ENCODE results near the gene SCYL3. TPM values are rescaled to one million over a fixed set of nuclear protein-coding genes. Genes with fewer than 3 reads are reported as not detected.

The SCYL3 gene
- total RNA-seq, 1 experiment from 2014 or later: 3.6 TPM

DNA sequence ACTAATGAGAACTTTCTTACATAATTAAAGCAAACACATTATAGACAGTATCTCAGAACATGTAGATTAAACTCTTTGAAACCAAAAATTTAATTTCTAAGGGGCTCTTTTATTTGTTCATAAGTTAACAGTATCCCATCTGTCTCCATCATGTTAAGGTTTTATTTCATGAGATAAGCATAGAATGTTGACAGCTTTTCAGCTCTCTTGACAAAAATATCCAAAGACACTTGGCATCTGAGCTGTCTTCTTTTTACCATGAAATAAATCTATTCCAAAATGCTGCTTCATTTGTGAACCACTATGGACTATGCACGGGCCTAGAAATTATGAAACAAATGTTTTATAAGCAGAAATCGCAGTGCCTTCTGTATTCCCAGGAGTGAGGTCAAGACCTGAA is 45.2 kb downstream of the SCYL3 start:
- no TSS peak for BruUV-seq (replicated peaks)
- Histone ChIP-seq H3K4me1 (ENCODE audit: insufficient read depth, low read length) (no peaks in the 10 kb centered on the region), H3K9ac (ENCODE audit: low read length) (no peak overlapping the region), H3K4me2 (ENCODE audit: low read length) (no peak overlapping the region), H3K36me3 (ENCODE audit: low read depth, low read length) (peaks cover 23% of the 10 kb centered on the region), H2AFZ (ENCODE audit: low read length) (no peak overlapping the region), H3K9me3 (ENCODE audit: low read length) (no peaks in the 10 kb centered on the region), H3K79me2 (ENCODE audit: low read length) (no peaks in the 10 kb centered on the region), H3K27me3 (ENCODE audit: low read length) (no peaks in the 10 kb centered on the region), H3K27ac (ENCODE audit: low read length) (no peak overlapping the region), H3K4me3 (ENCODE audit: low read length) (no peak overlapping the region), H3K9me2 (replicated peaks; ENCODE audit: low read length) (no peaks in the 10 kb centered on the region), H3F3A (ENCODE audit: low read length, unreplicated experiment) (no peaks in the 10 kb centered on the region), H4K20me1 (ENCODE audit: low read length) (no peaks in the 10 kb centered on the region)
- DNase-seq (no peak), ATAC-seq (no peak)
- CTCF ChIA-PET: no interaction called here
- intact Hi-C loops (cut with micrococcal nuclease): loop anchor here (5.0 kb wide), 1 partner anchor 44 kb away; the partner anchor contains the start of gene SCYL3
- no peak for TF ChIP-seq EZH2phosphoT487 (IDR thresholded peaks at IDR 0.05; ENCODE audit: borderline replicate concordance, low read length)
- TF ChIP-seq, protein P1, sequence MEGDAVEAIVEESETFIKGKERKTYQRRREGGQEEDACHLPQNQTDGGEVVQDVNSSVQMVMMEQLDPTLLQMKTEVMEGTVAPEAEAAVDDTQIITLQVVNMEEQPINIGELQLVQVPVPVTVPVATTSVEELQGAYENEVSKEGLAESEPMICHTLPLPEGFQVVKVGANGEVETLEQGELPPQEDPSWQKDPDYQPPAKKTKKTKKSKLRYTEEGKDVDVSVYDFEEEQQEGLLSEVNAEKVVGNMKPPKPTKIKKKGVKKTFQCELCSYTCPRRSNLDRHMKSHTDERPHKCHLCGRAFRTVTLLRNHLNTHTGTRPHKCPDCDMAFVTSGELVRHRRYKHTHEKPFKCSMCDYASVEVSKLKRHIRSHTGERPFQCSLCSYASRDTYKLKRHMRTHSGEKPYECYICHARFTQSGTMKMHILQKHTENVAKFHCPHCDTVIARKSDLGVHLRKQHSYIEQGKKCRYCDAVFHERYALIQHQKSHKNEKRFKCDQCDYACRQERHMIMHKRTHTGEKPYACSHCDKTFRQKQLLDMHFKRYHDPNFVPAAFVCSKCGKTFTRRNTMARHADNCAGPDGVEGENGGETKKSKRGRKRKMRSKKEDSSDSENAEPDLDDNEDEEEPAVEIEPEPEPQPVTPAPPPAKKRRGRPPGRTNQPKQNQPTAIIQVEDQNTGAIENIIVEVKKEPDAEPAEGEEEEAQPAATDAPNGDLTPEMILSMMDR (conservative IDR thresholded peaks at IDR 0.05; ENCODE audit: low read depth, low read length): no peak
- no peak for TF ChIP-seq EZH2 (IDR thresholded peaks at IDR 0.05; ENCODE audit: low read length, unreplicated experiment)
- POLR2A ChIA-PET (ENCODE audit: unreplicated experiment): no interaction called here

DNA sequence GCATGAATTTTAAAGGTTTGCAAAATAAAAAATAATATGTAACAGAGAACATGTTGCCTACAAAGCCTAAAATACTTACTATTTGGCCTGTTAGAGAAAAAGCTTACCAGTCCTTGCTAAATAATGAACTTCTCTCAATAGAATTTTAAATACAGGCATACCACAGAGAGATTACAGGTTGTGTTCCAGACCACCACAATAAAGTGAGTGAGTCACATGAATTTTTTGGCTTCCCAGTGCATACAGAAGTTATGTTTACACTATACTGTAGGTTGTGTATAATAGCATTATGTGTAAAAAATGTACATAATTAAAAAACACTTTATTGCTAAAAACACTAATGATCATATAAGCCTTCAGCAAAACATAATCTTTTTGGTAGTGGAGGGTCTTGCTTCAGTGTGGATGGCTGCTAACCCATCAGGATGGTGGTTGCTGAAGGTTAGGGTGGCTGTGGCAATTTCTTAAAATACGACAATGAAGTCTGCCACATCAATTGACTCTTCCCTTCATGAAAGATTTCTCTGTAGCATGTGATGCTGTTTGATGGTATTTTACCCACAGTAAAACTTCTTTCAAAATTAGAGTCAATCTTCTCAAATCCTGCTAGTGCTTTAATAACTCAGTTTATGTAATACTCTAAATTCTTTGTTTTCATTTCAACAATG is 48.6 kb downstream of the SCYL3 start:
- Histone ChIP-seq H3K4me2 (ENCODE audit: low read length) (no peak overlapping the region), H3K27me3 (ENCODE audit: low read length) (no peaks in the 10 kb centered on the region), H3K36me3 (ENCODE audit: low read depth, low read length) (peaks cover 17% of the 10 kb centered on the region), H3K4me3 (ENCODE audit: low read length) (no peak overlapping the region), H3K79me2 (ENCODE audit: low read length) (0 out of 2 replicates have a peak, but pooled peaks cover 5% of the 10 kb centered on the region), H4K20me1 (ENCODE audit: low read length) (no peaks in the 10 kb centered on the region), H3K9me3 (ENCODE audit: low read length) (no peaks in the 10 kb centered on the region), H3K9ac (ENCODE audit: low read length) (no peak overlapping the region), H2AFZ (ENCODE audit: low read length) (no peak overlapping the region), H3K4me1 (ENCODE audit: insufficient read depth, low read length) (no peaks in the 10 kb centered on the region), H3K9me2 (replicated peaks; ENCODE audit: low read length) (no peaks in the 10 kb centered on the region), H3K27ac (ENCODE audit: low read length) (no peak overlapping the region), H3F3A (ENCODE audit: low read length, unreplicated experiment) (no peaks in the 10 kb centered on the region)
- CTCF ChIA-PET: no interaction called here
- intact Hi-C loops (cut with micrococcal nuclease): loop anchor here (5.0 kb wide), 1 partner anchor 47 kb away; the partner anchor contains the start of gene SCYL3
- BruUV-seq (replicated peaks): no TSS peak
- peak; percentile 70 for ATAC-seq
- TF ChIP-seq EZH2phosphoT487 (IDR thresholded peaks at IDR 0.05; ENCODE audit: borderline replicate concordance, low read length): no peak
- TF ChIP-seq, protein P1 (conservative IDR thresholded peaks at IDR 0.05; ENCODE audit: low read depth, low read length): no peak
- TF ChIP-seq EZH2 (IDR thresholded peaks at IDR 0.05; ENCODE audit: low read length, unreplicated experiment): no peak
- POLR2A ChIA-PET (ENCODE audit: unreplicated experiment): no interaction called here
- DNase-seq: no peak

- BruUV-seq (replicated peaks): no TSS peak
These were observed 54.8 kb downstream of the SCYL3 start for GRCh38 chr1:169838942-169839341.

More at GRCh38 chr1:169838942-169839341, 54.8 kb downstream of the SCYL3 start:
- ATAC-seq (no peak), DNase-seq (no peak)
- Histone ChIP-seq H3K4me1 (ENCODE audit: insufficient read depth, low read length) (no peaks in the 10 kb centered on the region), H3K4me2 (ENCODE audit: low read length) (no peak overlapping the region), H3K79me2 (ENCODE audit: low read length) (0 out of 2 replicates have a peak, but pooled peaks cover 9% of the 10 kb centered on the region), H3K36me3 (ENCODE audit: low read depth, low read length) (peaks cover 2% of the 10 kb centered on the region), H2AFZ (ENCODE audit: low read length) (no peak overlapping the region), H3K27ac (ENCODE audit: low read length) (no peak overlapping the region), H3K27me3 (ENCODE audit: low read length) (no peaks in the 10 kb centered on the region), H3F3A (ENCODE audit: low read length, unreplicated experiment) (no peaks in the 10 kb centered on the region), H3K9me2 (replicated peaks; ENCODE audit: low read length) (no peaks in the 10 kb centered on the region), H4K20me1 (ENCODE audit: low read length) (no peaks in the 10 kb centered on the region), H3K9me3 (ENCODE audit: low read length) (no peaks in the 10 kb centered on the region), H3K4me3 (ENCODE audit: low read length) (no peak overlapping the region), H3K9ac (ENCODE audit: low read length) (no peak overlapping the region)
- intact Hi-C loops (cut with micrococcal nuclease): no loop called here
- ChIA-PET CTCF (no interaction called here), POLR2A (ENCODE audit: unreplicated experiment) (no interaction called here)
- TF ChIP-seq EZH2 (IDR thresholded peaks at IDR 0.05; ENCODE audit: low read length, unreplicated experiment) (no peak), EZH2phosphoT487 (IDR thresholded peaks at IDR 0.05; ENCODE audit: borderline replicate concordance, low read length) (no peak)
- TF ChIP-seq, protein P1 (conservative IDR thresholded peaks at IDR 0.05; ENCODE audit: low read depth, low read length): no peak
